H1 (cell line): ENCODE data around the gene DNAJB8. TPM values are rescaled to one million over a fixed set of nuclear protein-coding genes. Genes with fewer than 3 reads are reported as not detected.

Experiments used
- CTCF ChIA-PET: fragments of 300-600 bp; sonication (Branson Sonifier 250); formaldehyde crosslinking; loops from one replicate; lab custom pipeline; 2021; ENCODE audit not compliant: partially characterized antibody; lab: Charles Lee
- POLR2A ChIA-PET: fragments of 300-600 bp; sonication (Branson Sonifier 250); formaldehyde crosslinking; loops from one replicate; lab custom pipeline; 2021; ENCODE audit warnings: inconsistent platforms; ENCODE audit not compliant: partially characterized antibody; lab: Charles Lee
- DNase-seq, 2 experiments: peaks; one replicate each; pipeline versions ENCODE4 v3.0.0 to v3.0.0-alpha.2; 2010 to 2022; ENCODE audit warnings: low spot score in 2 of 2, low read depth in 1 of 2, mixed read lengths in 1 of 2
- FAIRE-seq: peaks from 2 replicates; lab custom pipeline; 2011; peaks lifted over from hg19 to GRCh38; lab: Jason Lieb, UNC
- H2AFZ ChIP-seq: 2 replicates; pipeline ENCODE4 v1.8.1; 2012; ENCODE audit warnings: low read length, inconsistent platforms
- H2AK5ac ChIP-seq: 2 replicates; pipeline ENCODE4 v1.6.1; 2013; ENCODE audit warnings: low read depth, low read length
- H2BK120ac ChIP-seq: replicated peaks from 2 replicates; pipeline ENCODE3; 2013; ENCODE audit warnings: low read depth, low read length, inconsistent platforms
- H2BK12ac ChIP-seq: 2 replicates; pipeline ENCODE4 v1.6.1; 2013; ENCODE audit warnings: low read depth, low read length
- H2BK15ac ChIP-seq: 2 replicates; pipeline ENCODE4 v1.6.1; 2013; ENCODE audit warnings: low read length
- H2BK20ac ChIP-seq: 2 replicates; pipeline ENCODE4 v1.6.1; 2013; ENCODE audit warnings: low read length
- H2BK5ac ChIP-seq: 2 replicates; pipeline ENCODE4 v1.6.1; 2013; ENCODE audit warnings: low read depth, low read length
- H3K14ac ChIP-seq: 2 replicates; pipeline ENCODE4 v1.6.1; 2013; ENCODE audit warnings: inconsistent platforms; ENCODE audit not compliant: insufficient read length
- H3K18ac ChIP-seq: 2 replicates; pipeline ENCODE4 v1.6.1; 2013; ENCODE audit warnings: low read length; ENCODE audit errors: extremely low read depth
- H3K23ac ChIP-seq: 2 replicates; pipeline ENCODE4 v1.6.1; 2013; ENCODE audit warnings: inconsistent platforms; ENCODE audit not compliant: insufficient read length
- H3K23me2 ChIP-seq: 2 replicates; pipeline ENCODE4 v1.6.1; 2013; ENCODE audit warnings: low read depth, low read length
- H3K27ac ChIP-seq: 2 replicates; pipeline ENCODE4 v1.6.1; 2011; ENCODE audit warnings: low read depth, low read length, inconsistent platforms
- H3K27me3 ChIP-seq, 4 experiments: replicated peaks in 1 of 4; 1 replicate in 1 of 4; 2 replicates in 3 of 4; pipeline versions ENCODE4 v1.6.1 to v1.8.1; 2011 to 2013; ENCODE audit warnings: low read length in 3 of 4, mild to moderate bottlenecking in 3 of 4, inconsistent platforms in 2 of 4, mixed read lengths in 2 of 4, moderate library complexity in 1 of 4; ENCODE audit not compliant: control insufficient read depth in 3 of 4, insufficient read depth in 3 of 4; ENCODE audit errors: extremely low read depth in 1 of 4
- H3K36me3 ChIP-seq, 4 experiments: 2 replicates each; pipeline versions ENCODE4 v1.6.1 to v1.8.1; 2011 to 2013; ENCODE audit warnings: mild to moderate bottlenecking in 4 of 4, low read length in 3 of 4, moderate library complexity in 2 of 4, control low read depth in 1 of 4, inconsistent platforms in 1 of 4; ENCODE audit not compliant: insufficient read depth in 4 of 4, control insufficient read depth in 2 of 4
- H3K4ac ChIP-seq: replicated peaks from 2 replicates; pipeline ENCODE3; 2013; ENCODE audit warnings: low read length, low read depth, mixed read lengths, inconsistent platforms; ENCODE audit not compliant: insufficient read length
- H3K4me1 ChIP-seq, 4 experiments: replicated peaks in 1 of 4; 1 replicate in 1 of 4; 2 replicates in 3 of 4; pipeline versions ENCODE4 v1.6.1 to v1.8.1; 2011 to 2013; ENCODE audit warnings: low read length in 3 of 4, inconsistent platforms in 2 of 4, mixed read lengths in 1 of 4; ENCODE audit not compliant: insufficient read depth in 4 of 4, control insufficient read depth in 3 of 4
- H3K4me2 ChIP-seq, 2 experiments: 2 replicates each; pipeline versions ENCODE4 v1.6.1 to v1.8.1; 2011 to 2013; ENCODE audit warnings: low read depth in 2 of 2, low read length in 2 of 2, control low read depth in 1 of 2, inconsistent platforms in 1 of 2, mild to moderate bottlenecking in 1 of 2; ENCODE audit not compliant: insufficient read depth in 1 of 2
- H3K4me3 ChIP-seq, 4 experiments: fragments of 200-600, 300-600 bp in 1 of 4; sonication (generic), shearing (Covaris generic), sonication (Bioruptor Twin) in 1 of 4; 2 replicates each; pipeline versions ENCODE4 v1.5.1 to v1.8.1; 2011 to 2016; ENCODE audit warnings: low read length in 4 of 4, low read depth in 3 of 4, control low read depth in 2 of 4, inconsistent platforms in 2 of 4, mild to moderate bottlenecking in 2 of 4, mixed read lengths in 1 of 4, moderate library complexity in 1 of 4; ENCODE audit not compliant: insufficient read depth in 2 of 4; ENCODE audit errors: extremely low read depth in 1 of 4
- H3K56ac ChIP-seq: replicated peaks from 2 replicates; pipeline ENCODE3; 2013; ENCODE audit warnings: low read depth, mild to moderate bottlenecking, mixed read lengths, low read length, inconsistent platforms; ENCODE audit not compliant: insufficient read length
- H3K79me1 ChIP-seq: 2 replicates; pipeline ENCODE4 v1.6.1; 2013; ENCODE audit warnings: low read depth, low read length, control low read depth
- H3K79me2 ChIP-seq, 2 experiments: 2 replicates each; pipeline versions ENCODE4 v1.6.1 to v1.8.1; 2012 to 2013; ENCODE audit warnings: low read length in 2 of 2, mild to moderate bottlenecking in 2 of 2, inconsistent platforms in 1 of 2; ENCODE audit not compliant: insufficient read depth in 2 of 2, control insufficient read depth in 1 of 2
- H3K9ac ChIP-seq, 4 experiments: replicated peaks in 1 of 4; 1 replicate in 1 of 4; 2 replicates in 3 of 4; pipeline versions ENCODE4 v1.6.1 to v1.8.1; 2011 to 2013; ENCODE audit warnings: low read depth in 3 of 4, low read length in 3 of 4, control low read depth in 2 of 4, mild to moderate bottlenecking in 2 of 4, moderate library complexity in 2 of 4, inconsistent platforms in 1 of 4; ENCODE audit errors: extremely low read depth in 1 of 4
- H3K9me3 ChIP-seq, 2 experiments: 2 replicates each; pipeline versions ENCODE4 v1.6.1 to v1.8.1; 2012 to 2013; ENCODE audit warnings: mild to moderate bottlenecking in 2 of 2, moderate library complexity in 2 of 2, control low read depth in 1 of 2, inconsistent platforms in 1 of 2, low read depth in 1 of 2, low read length in 1 of 2, mixed read lengths in 1 of 2; ENCODE audit not compliant: insufficient read depth in 2 of 2
- H4K20me1 ChIP-seq, 2 experiments: replicated peaks in 1 of 2; 2 replicates each; pipeline versions ENCODE3 to v1.8.1; 2011 to 2013; ENCODE audit warnings: inconsistent platforms in 2 of 2, low read length in 2 of 2, mild to moderate bottlenecking in 1 of 2; ENCODE audit not compliant: insufficient read depth in 2 of 2, control insufficient read depth in 1 of 2
- H4K5ac ChIP-seq: 2 replicates; pipeline ENCODE4 v1.6.1; 2013; ENCODE audit warnings: low read length, low read depth, mixed read lengths, inconsistent platforms; ENCODE audit not compliant: insufficient read length
- H4K8ac ChIP-seq: 2 replicates; pipeline ENCODE4 v1.8.0; 2013; ENCODE audit warnings: mild to moderate bottlenecking, moderate library complexity, low read length, inconsistent platforms; ENCODE audit not compliant: insufficient read depth; ENCODE audit errors: extremely low read depth
- H4K91ac ChIP-seq: replicated peaks from 2 replicates; pipeline ENCODE3; 2013; ENCODE audit warnings: low read length, mixed read lengths, inconsistent platforms; ENCODE audit not compliant: insufficient read length
- BCL11A ChIP-seq, 2 experiments: IDR thresholded peaks; one replicate each; pipeline ENCODE4 v1.6.1; 2011; ENCODE audit warnings: low read depth in 2 of 2, low read length in 2 of 2, mild to moderate bottlenecking in 2 of 2
- EGR1 ChIP-seq: IDR thresholded peaks from 2 replicates; pipeline ENCODE4 v1.6.1; 2011; ENCODE audit warnings: low read depth, low read length, borderline replicate concordance
- EP300 ChIP-seq, 2 experiments: IDR thresholded peaks; 1 replicate in 1 of 2; 2 replicates in 1 of 2; pipeline ENCODE4 v1.6.1; 2011 to 2012; ENCODE audit warnings: low read depth in 2 of 2, low read length in 2 of 2, mild to moderate bottlenecking in 2 of 2, borderline replicate concordance in 1 of 2, inconsistent platforms in 1 of 2, moderate library complexity in 1 of 2
- KDM4A ChIP-seq: IDR thresholded peaks from one replicate; pipeline ENCODE4 v1.7.1; 2012; ENCODE audit warnings: low read depth, mild to moderate bottlenecking, moderate library complexity, low read length, inconsistent platforms; ENCODE audit not compliant: severe bottlenecking
- NANOG ChIP-seq: IDR thresholded peaks from 2 replicates; pipeline ENCODE4 v1.6.1; 2011; ENCODE audit warnings: low read length, low read depth, mild to moderate bottlenecking, inconsistent platforms; ENCODE audit not compliant: insufficient read depth, poor library complexity, severe bottlenecking
- RAD21 ChIP-seq, 2 experiments: IDR thresholded peaks in 1 of 2; conservative IDR thresholded peaks in 1 of 2; 2 replicates each; pipeline ENCODE4 v1.6.1; 2011; ENCODE audit warnings: low read depth in 2 of 2, low read length in 2 of 2, improper control_type of control experiment in 1 of 2, inconsistent platforms in 1 of 2, mild to moderate bottlenecking in 1 of 2, moderate library complexity in 1 of 2
- RBBP5 ChIP-seq: IDR thresholded peaks from 2 replicates; pipeline ENCODE4 v1.7.1; 2012; ENCODE audit warnings: low read depth, mild to moderate bottlenecking, inconsistent platforms, low read length, moderate library complexity, borderline replicate concordance
- SAP30 ChIP-seq: fragments of 300-600 bp; sonication (generic); IDR thresholded peaks from 2 replicates; pipeline ENCODE4 v1.7.1; 2012; ENCODE audit warnings: low read length, moderate library complexity, mild to moderate bottlenecking, inconsistent platforms; ENCODE audit not compliant: insufficient read depth, insufficient replicate concordance
- SRF ChIP-seq: IDR thresholded peaks from 2 replicates; pipeline ENCODE4 v1.6.1; 2011; ENCODE audit warnings: mild to moderate bottlenecking, low read depth, low read length, moderate library complexity
- YY1 ChIP-seq: IDR thresholded peaks from 2 replicates; pipeline ENCODE4 v1.6.1; 2011; ENCODE audit warnings: low read depth, mild to moderate bottlenecking, low read length
- ZNF274 ChIP-seq: IDR thresholded peaks from 2 replicates; pipeline ENCODE4 v1.7.0; 2012; ENCODE audit warnings: low read length, borderline replicate concordance; ENCODE audit errors: extremely low read depth
- WGBS, 2 experiments: shearing (Covaris generic) in 1 of 2; methylation state at CpG; one replicate each; pipeline versions ENCODE4 v1.1.6 to v1.1.7; 2013 to 2015; ENCODE audit warnings: low lambda C conversion rate in 2 of 2, mixed read lengths in 2 of 2, inconsistent platforms in 1 of 2, low coverage in 1 of 2, missing lambda C conversion rate in 1 of 2; ENCODE audit not compliant: insufficient replicate concordance in 2 of 2, insufficient coverage in 1 of 2, insufficient read length in 1 of 2; ENCODE audit errors: extremely low coverage in 1 of 2, missing lambda C conversion rate in 1 of 2; 5-methylcytosine and 5-hydroxymethylcytosine counted together
- polyA plus RNA-seq, 7 experiments: library from polyadenylated mRNA; depleted of rRNA in 3 of 7; stranded (reverse) in 5 of 7; unstranded in 2 of 7; fragments of >200 nt in 5 of 7; fragments of 200-250 nt in 2 of 7; gene quantifications; 1 replicate in 5 of 7; 2 replicates in 1 of 7; 4 replicates in 1 of 7; pipeline versions ENCODE4 v1.2.1 to v1.2.3, GENCODE V29; 2011 to 2013; ENCODE audit warnings: missing spikeins in 2 of 7, mixed read lengths in 2 of 7
- total RNA-seq: library from RNA; stranded (reverse); fragmentation: NEBNext Ultra II Directional; extraction: Animal tissue kit (Norgen Biotek cat#: 25700); gene quantifications from 2 replicates; pipeline ENCODE4 v1.2.1, GENCODE V29; 2021
- TF ChIP-seq, protein P1 (sequence below): IDR thresholded peaks from 2 replicates; pipeline ENCODE4 v1.6.1; 2011; ENCODE audit warnings: low read length, improper control_type of control experiment

DNAJB8 gene
- total and polyA plus RNA-seq, 2 of the 8 experiments (the other 6 are each of a cell fraction or from before 2014, with no cell fraction given) = not detected

- DNase-seq (no peak), FAIRE-seq (no peak)
- Histone ChIP-seq H3K56ac (no peak overlapping the region), H2BK12ac (no peak overlapping the region), H3K4me1 (peaks cover 0 to 17% (median 4%) of the 10 kb centered on the region in 4 experiments; a peak in 5 of 7 replicates), H3K14ac (no peak overlapping the region), H3K79me1 (no peaks in the 10 kb centered on the region; the same call in 1 of the 2 replicates), H2BK5ac (no peak overlapping the region), H4K91ac (no peak overlapping the region), H3K27ac (no peak overlapping the region), H3K79me2 (no peaks in the 10 kb centered on the region), H4K5ac (no peak overlapping the region), H3K4me3 (no peak overlapping the region), H2AK5ac (no peak overlapping the region), H3K36me3 (no peaks in the 10 kb centered on the region), H4K8ac (no peak overlapping the region), H3K4me2 (no peak overlapping the region), H3K23me2 (peaks cover 2% of the 10 kb centered on the region; the same call in 1 of the 2 replicates), H2BK120ac (no peak overlapping the region), H3K4ac (no peak overlapping the region), H3K23ac (no peak overlapping the region), H3K9ac (no peak overlapping the region; a peak in 1 of 7 replicates), H4K20me1 (peaks cover 2 to 3% of the 10 kb centered on the region in 2 experiments), H2BK20ac (no peak overlapping the region), H3K9me3 (no peaks in the 10 kb centered on the region), H3K27me3 (peaks cover 32 to 72% (median 67%) of the 10 kb centered on the region in 4 experiments), H2BK15ac (no peak overlapping the region), H2AFZ (no peak overlapping the region), H3K18ac (no peak overlapping the region)
- ChIA-PET CTCF (interaction anchor here (1.0 to 1.9 kb wide), 5 partner anchors 8 to 37 kb away, joined by 3 to 11 read pairs (median 5); no protein-coding TSS in a partner anchor), POLR2A (no interaction called here)
- 84% methylated on average over 3 of the region's 3 CpGs; no CpG with 5 or more reads in 1 of the 2 experiments for WGBS, 2 experiments
- TF ChIP-seq YY1 (no peak), EP300 (IDR thresholded peaks at IDR 0.05; ENCODE audit: borderline replicate concordance in 1 of 2, low read depth in 2 of 2, low read length in 2 of 2) (no peak), NANOG (no peak), RBBP5 (no peak), EGR1 (no peak), KDM4A (no peak), SRF (no peak), ZNF274 (no peak), SAP30 (no peak), RAD21 (IDR thresholded peaks at IDR 0.05 in 1 of 2, conservative IDR thresholded peaks at IDR 0.05 in 1 of 2; ENCODE audit: low read depth in 2 of 2, low read length in 2 of 2) (no peak), BCL11A (IDR thresholded peaks at IDR 0.05; ENCODE audit: low read depth in 2 of 2, low read length in 2 of 2) (no peak)
- TF ChIP-seq, protein P1, sequence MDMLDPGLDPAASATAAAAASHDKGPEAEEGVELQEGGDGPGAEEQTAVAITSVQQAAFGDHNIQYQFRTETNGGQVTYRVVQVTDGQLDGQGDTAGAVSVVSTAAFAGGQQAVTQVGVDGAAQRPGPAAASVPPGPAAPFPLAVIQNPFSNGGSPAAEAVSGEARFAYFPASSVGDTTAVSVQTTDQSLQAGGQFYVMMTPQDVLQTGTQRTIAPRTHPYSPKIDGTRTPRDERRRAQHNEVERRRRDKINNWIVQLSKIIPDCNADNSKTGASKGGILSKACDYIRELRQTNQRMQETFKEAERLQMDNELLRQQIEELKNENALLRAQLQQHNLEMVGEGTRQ = no peak
Observed at GRCh38 chr3:128471720-128472119, 5.0 kb upstream of the DNAJB8 start.
